H1 (cell line): ENCODE measurements around the gene SIK3. TPM values are rescaled to one million over a fixed set of nuclear protein-coding genes. Genes with fewer than 3 reads are reported as not detected.

Source experiments
- CTCF ChIA-PET: fragments of 300-600 bp; sonication (Branson Sonifier 250); formaldehyde crosslinking; loops from one replicate; lab custom pipeline; 2021; ENCODE audit not compliant: partially characterized antibody; lab: Charles Lee
- POLR2A ChIA-PET: fragments of 300-600 bp; sonication (Branson Sonifier 250); formaldehyde crosslinking; loops from one replicate; lab custom pipeline; 2021; ENCODE audit warnings: inconsistent platforms; ENCODE audit not compliant: partially characterized antibody; lab: Charles Lee
- DNase-seq, 2 experiments: peaks; one replicate each; pipeline versions ENCODE4 v3.0.0 to v3.0.0-alpha.2; 2010 to 2022; ENCODE audit warnings: low spot score in 2 of 2, low read depth in 1 of 2, mixed read lengths in 1 of 2
- FAIRE-seq: peaks from 2 replicates; lab custom pipeline; 2011; peaks lifted over from hg19 to GRCh38; lab: Jason Lieb, UNC
- H2AFZ ChIP-seq: 2 replicates; pipeline ENCODE4 v1.8.1; 2012; ENCODE audit warnings: low read length, inconsistent platforms
- H2AK5ac ChIP-seq: 2 replicates; pipeline ENCODE4 v1.6.1; 2013; ENCODE audit warnings: low read depth, low read length
- H2BK120ac ChIP-seq: replicated peaks from 2 replicates; pipeline ENCODE3; 2013; ENCODE audit warnings: low read depth, low read length, inconsistent platforms
- H2BK12ac ChIP-seq: 2 replicates; pipeline ENCODE4 v1.6.1; 2013; ENCODE audit warnings: low read depth, low read length
- H2BK15ac ChIP-seq: 2 replicates; pipeline ENCODE4 v1.6.1; 2013; ENCODE audit warnings: low read length
- H2BK20ac ChIP-seq: 2 replicates; pipeline ENCODE4 v1.6.1; 2013; ENCODE audit warnings: low read length
- H2BK5ac ChIP-seq: 2 replicates; pipeline ENCODE4 v1.6.1; 2013; ENCODE audit warnings: low read depth, low read length
- H3K14ac ChIP-seq: 2 replicates; pipeline ENCODE4 v1.6.1; 2013; ENCODE audit warnings: inconsistent platforms; ENCODE audit not compliant: insufficient read length
- H3K18ac ChIP-seq: 2 replicates; pipeline ENCODE4 v1.6.1; 2013; ENCODE audit warnings: low read length; ENCODE audit errors: extremely low read depth
- H3K23ac ChIP-seq: 2 replicates; pipeline ENCODE4 v1.6.1; 2013; ENCODE audit warnings: inconsistent platforms; ENCODE audit not compliant: insufficient read length
- H3K23me2 ChIP-seq: 2 replicates; pipeline ENCODE4 v1.6.1; 2013; ENCODE audit warnings: low read depth, low read length
- H3K27ac ChIP-seq: 2 replicates; pipeline ENCODE4 v1.6.1; 2011; ENCODE audit warnings: low read depth, low read length, inconsistent platforms
- H3K27me3 ChIP-seq, 4 experiments: replicated peaks in 1 of 4; 1 replicate in 1 of 4; 2 replicates in 3 of 4; pipeline versions ENCODE4 v1.6.1 to v1.8.1; 2011 to 2013; ENCODE audit warnings: low read length in 3 of 4, mild to moderate bottlenecking in 3 of 4, inconsistent platforms in 2 of 4, mixed read lengths in 2 of 4, moderate library complexity in 1 of 4; ENCODE audit not compliant: control insufficient read depth in 3 of 4, insufficient read depth in 3 of 4; ENCODE audit errors: extremely low read depth in 1 of 4
- H3K36me3 ChIP-seq, 4 experiments: 2 replicates each; pipeline versions ENCODE4 v1.6.1 to v1.8.1; 2011 to 2013; ENCODE audit warnings: mild to moderate bottlenecking in 4 of 4, low read length in 3 of 4, moderate library complexity in 2 of 4, control low read depth in 1 of 4, inconsistent platforms in 1 of 4; ENCODE audit not compliant: insufficient read depth in 4 of 4, control insufficient read depth in 2 of 4
- H3K4ac ChIP-seq: replicated peaks from 2 replicates; pipeline ENCODE3; 2013; ENCODE audit warnings: low read length, low read depth, mixed read lengths, inconsistent platforms; ENCODE audit not compliant: insufficient read length
- H3K4me1 ChIP-seq, 4 experiments: replicated peaks in 1 of 4; 1 replicate in 1 of 4; 2 replicates in 3 of 4; pipeline versions ENCODE4 v1.6.1 to v1.8.1; 2011 to 2013; ENCODE audit warnings: low read length in 3 of 4, inconsistent platforms in 2 of 4, mixed read lengths in 1 of 4; ENCODE audit not compliant: insufficient read depth in 4 of 4, control insufficient read depth in 3 of 4
- H3K4me2 ChIP-seq, 2 experiments: 2 replicates each; pipeline versions ENCODE4 v1.6.1 to v1.8.1; 2011 to 2013; ENCODE audit warnings: low read depth in 2 of 2, low read length in 2 of 2, control low read depth in 1 of 2, inconsistent platforms in 1 of 2, mild to moderate bottlenecking in 1 of 2; ENCODE audit not compliant: insufficient read depth in 1 of 2
- H3K4me3 ChIP-seq, 4 experiments: fragments of 200-600, 300-600 bp in 1 of 4; sonication (generic), shearing (Covaris generic), sonication (Bioruptor Twin) in 1 of 4; 2 replicates each; pipeline versions ENCODE4 v1.5.1 to v1.8.1; 2011 to 2016; ENCODE audit warnings: low read length in 4 of 4, low read depth in 3 of 4, control low read depth in 2 of 4, inconsistent platforms in 2 of 4, mild to moderate bottlenecking in 2 of 4, mixed read lengths in 1 of 4, moderate library complexity in 1 of 4; ENCODE audit not compliant: insufficient read depth in 2 of 4; ENCODE audit errors: extremely low read depth in 1 of 4
- H3K56ac ChIP-seq: replicated peaks from 2 replicates; pipeline ENCODE3; 2013; ENCODE audit warnings: low read depth, mild to moderate bottlenecking, mixed read lengths, low read length, inconsistent platforms; ENCODE audit not compliant: insufficient read length
- H3K79me1 ChIP-seq: 2 replicates; pipeline ENCODE4 v1.6.1; 2013; ENCODE audit warnings: low read depth, low read length, control low read depth
- H3K79me2 ChIP-seq, 2 experiments: 2 replicates each; pipeline versions ENCODE4 v1.6.1 to v1.8.1; 2012 to 2013; ENCODE audit warnings: low read length in 2 of 2, mild to moderate bottlenecking in 2 of 2, inconsistent platforms in 1 of 2; ENCODE audit not compliant: insufficient read depth in 2 of 2, control insufficient read depth in 1 of 2
- H3K9ac ChIP-seq, 4 experiments: replicated peaks in 1 of 4; 1 replicate in 1 of 4; 2 replicates in 3 of 4; pipeline versions ENCODE4 v1.6.1 to v1.8.1; 2011 to 2013; ENCODE audit warnings: low read depth in 3 of 4, low read length in 3 of 4, control low read depth in 2 of 4, mild to moderate bottlenecking in 2 of 4, moderate library complexity in 2 of 4, inconsistent platforms in 1 of 4; ENCODE audit errors: extremely low read depth in 1 of 4
- H3K9me3 ChIP-seq, 2 experiments: 2 replicates each; pipeline versions ENCODE4 v1.6.1 to v1.8.1; 2012 to 2013; ENCODE audit warnings: mild to moderate bottlenecking in 2 of 2, moderate library complexity in 2 of 2, control low read depth in 1 of 2, inconsistent platforms in 1 of 2, low read depth in 1 of 2, low read length in 1 of 2, mixed read lengths in 1 of 2; ENCODE audit not compliant: insufficient read depth in 2 of 2
- H4K20me1 ChIP-seq, 2 experiments: replicated peaks in 1 of 2; 2 replicates each; pipeline versions ENCODE3 to v1.8.1; 2011 to 2013; ENCODE audit warnings: inconsistent platforms in 2 of 2, low read length in 2 of 2, mild to moderate bottlenecking in 1 of 2; ENCODE audit not compliant: insufficient read depth in 2 of 2, control insufficient read depth in 1 of 2
- H4K5ac ChIP-seq: 2 replicates; pipeline ENCODE4 v1.6.1; 2013; ENCODE audit warnings: low read length, low read depth, mixed read lengths, inconsistent platforms; ENCODE audit not compliant: insufficient read length
- H4K8ac ChIP-seq: 2 replicates; pipeline ENCODE4 v1.8.0; 2013; ENCODE audit warnings: mild to moderate bottlenecking, moderate library complexity, low read length, inconsistent platforms; ENCODE audit not compliant: insufficient read depth; ENCODE audit errors: extremely low read depth
- H4K91ac ChIP-seq: replicated peaks from 2 replicates; pipeline ENCODE3; 2013; ENCODE audit warnings: low read length, mixed read lengths, inconsistent platforms; ENCODE audit not compliant: insufficient read length
- CREB1 ChIP-seq: IDR thresholded peaks from 2 replicates; pipeline ENCODE4 v1.6.1; 2012; ENCODE audit warnings: inconsistent platforms
- CTCF ChIP-seq, 3 experiments: IDR thresholded peaks; 1 replicate in 2 of 3; 2 replicates in 1 of 3; pipeline versions ENCODE4 v1.5.1 to v1.6.1; 2011; ENCODE audit warnings: low read length in 3 of 3, mild to moderate bottlenecking in 3 of 3, inconsistent platforms in 2 of 3, low read depth in 1 of 3, moderate library complexity in 1 of 3; ENCODE audit not compliant: insufficient read depth in 1 of 3; ENCODE audit errors: control extremely low read depth in 1 of 3
- EGR1 ChIP-seq: IDR thresholded peaks from 2 replicates; pipeline ENCODE4 v1.6.1; 2011; ENCODE audit warnings: low read depth, low read length, borderline replicate concordance
- JUND ChIP-seq: IDR thresholded peaks from 2 replicates; pipeline ENCODE4 v1.6.1; 2011; ENCODE audit warnings: mild to moderate bottlenecking, improper control_type of control experiment, low read length
- MAFK ChIP-seq: IDR thresholded peaks from 2 replicates; pipeline ENCODE4 v1.6.1; 2012; ENCODE audit warnings: low read depth, mild to moderate bottlenecking, improper control_type of control experiment, low read length
- NANOG ChIP-seq: IDR thresholded peaks from 2 replicates; pipeline ENCODE4 v1.6.1; 2011; ENCODE audit warnings: low read length, low read depth, mild to moderate bottlenecking, inconsistent platforms; ENCODE audit not compliant: insufficient read depth, poor library complexity, severe bottlenecking
- POU5F1 ChIP-seq: IDR thresholded peaks from 2 replicates; pipeline ENCODE4 v1.6.1; 2011; ENCODE audit warnings: low read depth, mild to moderate bottlenecking, low read length, moderate library complexity
- RAD21 ChIP-seq, 2 experiments: IDR thresholded peaks in 1 of 2; conservative IDR thresholded peaks in 1 of 2; 2 replicates each; pipeline ENCODE4 v1.6.1; 2011; ENCODE audit warnings: low read depth in 2 of 2, low read length in 2 of 2, improper control_type of control experiment in 1 of 2, inconsistent platforms in 1 of 2, mild to moderate bottlenecking in 1 of 2, moderate library complexity in 1 of 2
- SIRT6 ChIP-seq: IDR thresholded peaks from one replicate; pipeline ENCODE4 v1.7.1; 2012; ENCODE audit warnings: low read length, inconsistent platforms
- SUZ12 ChIP-seq: fragments of 200-600 bp; sonication (generic); IDR thresholded peaks from 2 replicates; pipeline ENCODE4 v1.6.1; 2012; ENCODE audit warnings: mild to moderate bottlenecking, inconsistent platforms, low read length, moderate library complexity, mixed read lengths
- WGBS, 2 experiments: shearing (Covaris generic) in 1 of 2; methylation state at CpG; one replicate each; pipeline versions ENCODE4 v1.1.6 to v1.1.7; 2013 to 2015; ENCODE audit warnings: low lambda C conversion rate in 2 of 2, mixed read lengths in 2 of 2, inconsistent platforms in 1 of 2, low coverage in 1 of 2, missing lambda C conversion rate in 1 of 2; ENCODE audit not compliant: insufficient replicate concordance in 2 of 2, insufficient coverage in 1 of 2, insufficient read length in 1 of 2; ENCODE audit errors: extremely low coverage in 1 of 2, missing lambda C conversion rate in 1 of 2; 5-methylcytosine and 5-hydroxymethylcytosine counted together
- polyA plus RNA-seq, 7 experiments: library from polyadenylated mRNA; depleted of rRNA in 3 of 7; stranded (reverse) in 5 of 7; unstranded in 2 of 7; fragments of >200 nt in 5 of 7; fragments of 200-250 nt in 2 of 7; gene quantifications; 1 replicate in 5 of 7; 2 replicates in 1 of 7; 4 replicates in 1 of 7; pipeline versions ENCODE4 v1.2.1 to v1.2.3, GENCODE V29; 2011 to 2013; ENCODE audit warnings: missing spikeins in 2 of 7, mixed read lengths in 2 of 7
- total RNA-seq: library from RNA; stranded (reverse); fragmentation: NEBNext Ultra II Directional; extraction: Animal tissue kit (Norgen Biotek cat#: 25700); gene quantifications from 2 replicates; pipeline ENCODE4 v1.2.1, GENCODE V29; 2021

The SIK3 gene
- total and polyA plus RNA-seq, 2 of the 8 experiments (the other 6 are each of a cell fraction or from before 2014, with no cell fraction given): 19.9 to 32.1 TPM

DNA sequence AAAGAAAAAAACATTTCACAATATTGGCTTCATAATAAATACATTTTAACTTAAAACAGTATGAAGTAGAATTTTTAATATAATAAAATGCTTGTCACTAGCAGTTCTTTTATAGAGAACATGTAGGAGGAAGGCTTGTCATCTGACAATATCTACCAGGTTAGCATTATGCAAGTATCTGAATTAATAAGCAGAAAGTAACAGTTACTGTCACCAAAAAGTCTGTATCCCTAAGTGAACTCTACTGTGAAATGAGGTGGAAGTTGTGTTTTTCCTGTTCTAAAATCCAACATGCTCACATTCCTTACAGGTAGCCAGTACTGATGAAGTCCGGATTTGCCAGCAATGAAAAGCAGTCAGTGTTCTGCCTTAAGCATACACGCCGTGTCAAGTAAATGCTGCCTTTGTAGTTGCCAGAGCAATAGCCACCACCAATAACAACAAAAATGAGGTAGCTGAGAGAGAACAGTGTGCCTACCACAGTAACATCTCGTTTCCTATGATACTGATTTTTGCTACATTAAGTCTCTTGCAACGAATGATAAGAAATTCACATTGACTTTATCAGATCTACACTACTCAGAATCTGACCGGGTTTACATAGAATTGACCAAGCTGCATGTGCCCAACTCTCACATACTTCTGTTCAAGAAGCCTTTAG lies 95.5 kb downstream of the SIK3 start:
- Histone ChIP-seq H4K5ac (no peak overlapping the region), H2BK5ac (no peak overlapping the region), H3K36me3 (no peaks in the 10 kb centered on the region), H3K23ac (no peak overlapping the region), H2AK5ac (no peak overlapping the region), H2BK12ac (no peak overlapping the region), H3K4me2 (no peak overlapping the region), H3K23me2 (no peaks in the 10 kb centered on the region), H2BK120ac (no peak overlapping the region), H3K79me1 (no peaks in the 10 kb centered on the region), H3K27ac (no peak overlapping the region), H3K4me3 (no peak overlapping the region), H2BK20ac (no peak overlapping the region), H3K79me2 (peaks cover 0 to 72% of the 10 kb centered on the region in 2 experiments; a peak in 3 of 4 replicates), H2BK15ac (no peak overlapping the region), H3K9me3 (no peaks in the 10 kb centered on the region), H3K4ac (no peak overlapping the region), H3K4me1 (peaks cover 0 to 2% (median 0%) of the 10 kb centered on the region in 4 experiments; a peak in 1 of 7 replicates), H4K8ac (no peak overlapping the region), H3K27me3 (no peaks in the 10 kb centered on the region), H3K18ac (no peak overlapping the region), H2AFZ (no peak overlapping the region), H3K9ac (no peak overlapping the region), H4K91ac (no peak overlapping the region), H3K14ac (no peak overlapping the region), H4K20me1 (peaks cover 1 to 3% of the 10 kb centered on the region in 2 experiments), H3K56ac (no peak overlapping the region)
- CTCF ChIA-PET: interaction anchor here (0.6 to 1.8 kb wide), 3 partner anchors 10 to 122 kb away, joined by 3 to 7 read pairs (median 3); no protein-coding TSS in a partner anchor
- DNase-seq (no peak), FAIRE-seq (no peak)
- POLR2A ChIA-PET: interaction anchor here (1.5 kb wide), 1 partner anchor 29 kb away, joined by 3 read pairs; no protein-coding TSS in a partner anchor
- 90% methylated on average over 6 of the region's 6 CpGs; no CpG with 5 or more reads in 1 of the 2 experiments for WGBS, 2 experiments
- TF ChIP-seq MAFK: no peak
- TF ChIP-seq CREB1: no peak
- TF ChIP-seq RAD21 (IDR thresholded peaks at IDR 0.05 in 1 of 2, conservative IDR thresholded peaks at IDR 0.05 in 1 of 2; ENCODE audit: low read depth in 2 of 2, low read length in 2 of 2): no peak
- TF ChIP-seq CTCF (IDR thresholded peaks at IDR 0.05; ENCODE audit: control extremely low read depth in 1 of 3, insufficient read depth in 1 of 3, low read depth in 1 of 3, low read length in 3 of 3): no peak
- no peak for TF ChIP-seq JUND
- no peak for TF ChIP-seq POU5F1
- TF ChIP-seq EGR1: no peak
- no peak for TF ChIP-seq SUZ12
- no peak for TF ChIP-seq NANOG
- TF ChIP-seq SIRT6: no peak
